Neural cell (in vitro differentiated cells): Measurements from ENCODE around the gene COL9A1. TPM values are rescaled to one million over a fixed set of nuclear protein-coding genes. Genes with fewer than 3 reads are reported as not detected.

Experiments used
- H2AFZ ChIP-seq: fragments of 200-600, 300-800 bp; sonication (generic), shearing (Covaris generic); 2 replicates; pipeline ENCODE4 v1.6.0; 2014; ENCODE audit warnings: low read depth, mild to moderate bottlenecking, antibody characterized with exemption, low read length, moderate library complexity
- H3F3A ChIP-seq: fragments of 200-600 bp; shearing (Covaris generic); 2 replicates; pipeline ENCODE4 v1.6.1; 2016; ENCODE audit warnings: mild to moderate bottlenecking, moderate library complexity, mixed read lengths, antibody characterized with exemption, low read length; ENCODE audit not compliant: insufficient read depth, poor library complexity, severe bottlenecking
- H3K27ac ChIP-seq: fragments of 200-600, 300-800 bp; sonication (generic), shearing (Covaris generic); 2 replicates; pipeline ENCODE4 v1.5.1; 2014; ENCODE audit warnings: mild to moderate bottlenecking, low read length, moderate library complexity
- H3K27me3 ChIP-seq: fragments of 300-800, 200-600 bp; sonication (generic), shearing (Covaris generic); 2 replicates; pipeline ENCODE4 v1.6.0; 2014; ENCODE audit warnings: mild to moderate bottlenecking, low read depth, low read length, moderate library complexity; ENCODE audit not compliant: insufficient read depth
- H3K36me3 ChIP-seq: fragments of 300-800, 200-600 bp; sonication (generic), shearing (Covaris generic); 2 replicates; pipeline ENCODE4 v1.5.1; 2014; ENCODE audit warnings: mild to moderate bottlenecking, antibody characterized with exemption, low read length, moderate library complexity; ENCODE audit not compliant: insufficient read depth
- H3K4me2 ChIP-seq: fragments of 300-800, 200-600 bp; sonication (generic), shearing (Covaris generic); 2 replicates; pipeline ENCODE4 v1.6.0; 2014; ENCODE audit warnings: mild to moderate bottlenecking, low read length
- H3K4me3 ChIP-seq: fragments of 300-800, 200-600 bp; sonication (generic), shearing (Covaris generic); 2 replicates; pipeline ENCODE4 v1.5.1; 2014; ENCODE audit warnings: mild to moderate bottlenecking, low read length, moderate library complexity
- H3K79me2 ChIP-seq: fragments of 200-600 bp; shearing (Covaris generic); replicated peaks from 2 replicates; pipeline ENCODE4 v1.6.0; 2014; ENCODE audit warnings: mild to moderate bottlenecking, low read length, moderate library complexity; ENCODE audit not compliant: insufficient read depth
- H3K9ac ChIP-seq: fragments of 300-800, 200-600 bp; sonication (generic), shearing (Covaris generic); 2 replicates; pipeline ENCODE4 v1.6.1; 2016; ENCODE audit warnings: mild to moderate bottlenecking, low read length, mixed read lengths
- H3K9me2 ChIP-seq: fragments of 200-600 bp; shearing (Covaris generic); 2 replicates; pipeline ENCODE4 v1.6.1; 2016; ENCODE audit warnings: mild to moderate bottlenecking, low read length, mixed read lengths; ENCODE audit not compliant: insufficient read depth
- H3K9me3 ChIP-seq: fragments of 200-600, 300-800 bp; sonication (generic), shearing (Covaris generic); 2 replicates; pipeline ENCODE4 v1.6.1; 2016; ENCODE audit warnings: mild to moderate bottlenecking, mixed run types, low read length, moderate library complexity, mixed read lengths
- H4K20me1 ChIP-seq: fragments of 200-600 bp; shearing (Covaris generic); 2 replicates; pipeline ENCODE4 v1.6.1; 2016; ENCODE audit warnings: mild to moderate bottlenecking, mixed run types; ENCODE audit not compliant: insufficient read depth
- EP300 ChIP-seq: fragments of 450-650 bp; conservative IDR thresholded peaks from 2 replicates; pipeline ENCODE4 v1.6.1; 2014; ENCODE audit warnings: antibody characterized with exemption, mild to moderate bottlenecking, moderate library complexity; ENCODE audit not compliant: poor library complexity, severe bottlenecking
- EZH2 ChIP-seq: fragments of 200-600, 300-800 bp; shearing (Covaris generic), sonication (generic); IDR thresholded peaks from 2 replicates; pipeline ENCODE4 v1.6.1; 2014; ENCODE audit warnings: antibody characterized with exemption, low read length, borderline replicate concordance, mild to moderate bottlenecking; ENCODE audit not compliant: insufficient read depth, poor library complexity, severe bottlenecking
- MXI1 ChIP-seq: fragments of 450-650 bp; conservative IDR thresholded peaks from 2 replicates; pipeline ENCODE4 v1.6.1; 2014; ENCODE audit warnings: antibody characterized with exemption, mild to moderate bottlenecking; ENCODE audit not compliant: poor library complexity, severe bottlenecking
- POLR2AphosphoS5 ChIP-seq: IDR thresholded peaks from 2 replicates; pipeline ENCODE4 v1.6.1; 2012
- RAD21 ChIP-seq: fragments of 450-650 bp; conservative IDR thresholded peaks from 2 replicates; pipeline ENCODE4 v1.6.1; 2014; ENCODE audit warnings: antibody characterized with exemption, mild to moderate bottlenecking, moderate library complexity
- REST ChIP-seq: IDR thresholded peaks from 2 replicates; pipeline ENCODE4 v1.6.1; 2012; ENCODE audit warnings: borderline replicate concordance
- SMC3 ChIP-seq: fragments of 450-650 bp; conservative IDR thresholded peaks from 2 replicates; pipeline ENCODE4 v1.6.1; 2014; ENCODE audit warnings: antibody characterized with exemption, mild to moderate bottlenecking, moderate library complexity; ENCODE audit not compliant: poor library complexity
- polyA plus RNA-seq: library from polyadenylated mRNA; depleted of rRNA; stranded (reverse); fragments of >200 nt; gene quantifications from 2 replicates; pipeline ENCODE4 v1.2.3, GENCODE V29; 2014
- TF ChIP-seq, protein P1 (sequence below): fragments of 450-650 bp; IDR thresholded peaks from 2 replicates; pipeline ENCODE4 v1.5.1; 2014; ENCODE audit warnings: antibody characterized with exemption, mild to moderate bottlenecking, moderate library complexity; ENCODE audit not compliant: poor library complexity, severe bottlenecking

The COL9A1 gene
- polyA plus RNA-seq, 1 donor from 2014 or later = 1.0 TPM

- Histone ChIP-seq H3K9me2 (no peaks in the 10 kb centered on the region), H3K9ac (no peak overlapping the region), H3K27me3 (no peaks in the 10 kb centered on the region), H3K4me3 (no peak overlapping the region), H3K27ac (no peak overlapping the region), H4K20me1 (no peaks in the 10 kb centered on the region), H2AFZ (no peak overlapping the region), H3K79me2 (no peaks in the 10 kb centered on the region), H3K36me3 (no peaks in the 10 kb centered on the region), H3K9me3 (no peaks in the 10 kb centered on the region), H3K4me2 (no peak overlapping the region), H3F3A (no peaks in the 10 kb centered on the region)
- no peak for TF ChIP-seq RAD21
- no peak for TF ChIP-seq REST
- no peak for TF ChIP-seq POLR2AphosphoS5
- no peak for TF ChIP-seq MXI1
- TF ChIP-seq, protein P1, sequence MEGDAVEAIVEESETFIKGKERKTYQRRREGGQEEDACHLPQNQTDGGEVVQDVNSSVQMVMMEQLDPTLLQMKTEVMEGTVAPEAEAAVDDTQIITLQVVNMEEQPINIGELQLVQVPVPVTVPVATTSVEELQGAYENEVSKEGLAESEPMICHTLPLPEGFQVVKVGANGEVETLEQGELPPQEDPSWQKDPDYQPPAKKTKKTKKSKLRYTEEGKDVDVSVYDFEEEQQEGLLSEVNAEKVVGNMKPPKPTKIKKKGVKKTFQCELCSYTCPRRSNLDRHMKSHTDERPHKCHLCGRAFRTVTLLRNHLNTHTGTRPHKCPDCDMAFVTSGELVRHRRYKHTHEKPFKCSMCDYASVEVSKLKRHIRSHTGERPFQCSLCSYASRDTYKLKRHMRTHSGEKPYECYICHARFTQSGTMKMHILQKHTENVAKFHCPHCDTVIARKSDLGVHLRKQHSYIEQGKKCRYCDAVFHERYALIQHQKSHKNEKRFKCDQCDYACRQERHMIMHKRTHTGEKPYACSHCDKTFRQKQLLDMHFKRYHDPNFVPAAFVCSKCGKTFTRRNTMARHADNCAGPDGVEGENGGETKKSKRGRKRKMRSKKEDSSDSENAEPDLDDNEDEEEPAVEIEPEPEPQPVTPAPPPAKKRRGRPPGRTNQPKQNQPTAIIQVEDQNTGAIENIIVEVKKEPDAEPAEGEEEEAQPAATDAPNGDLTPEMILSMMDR = no peak
- no peak for TF ChIP-seq SMC3
- TF ChIP-seq EP300 = no peak
Observed at GRCh38 chr6:70198785-70199184, 104.1 kb downstream of the COL9A1 start.

DNA sequence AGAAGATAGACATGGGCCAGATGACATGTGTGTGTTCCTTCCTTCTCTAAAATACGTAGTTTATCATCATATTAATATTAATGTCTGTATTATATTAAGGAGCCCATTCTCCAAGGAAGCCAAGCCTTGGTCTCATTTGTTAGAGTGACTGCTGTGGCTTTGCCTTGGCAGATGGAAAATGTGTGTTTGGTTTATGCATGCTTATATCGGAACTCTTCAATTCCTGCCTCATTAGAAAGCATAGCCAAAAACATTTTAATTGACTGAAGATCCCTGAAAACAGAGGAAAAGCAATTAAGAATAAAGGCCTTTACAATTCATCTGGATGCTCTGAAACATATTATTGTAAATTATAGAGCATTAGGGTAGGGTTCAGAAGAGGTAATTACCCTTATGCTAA is 106.4 kb downstream of the COL9A1 start:
- Histone ChIP-seq H3K79me2 (no peaks in the 10 kb centered on the region), H3K4me3 (no peak overlapping the region), H4K20me1 (no peaks in the 10 kb centered on the region), H3K9ac (no peak overlapping the region), H3K4me2 (no peak overlapping the region), H2AFZ (no peak overlapping the region), H3F3A (no peaks in the 10 kb centered on the region), H3K9me3 (no peaks in the 10 kb centered on the region), H3K27ac (no peak overlapping the region), H3K9me2 (no peaks in the 10 kb centered on the region), H3K36me3 (no peaks in the 10 kb centered on the region), H3K27me3 (no peaks in the 10 kb centered on the region)
- TF ChIP-seq EZH2 (no peak), REST (no peak), POLR2AphosphoS5 (no peak), RAD21 (no peak)
